Uterus (tissue), 4 donors: ENCODE measurements around the gene SATB2. TPM values are rescaled to one million over a fixed set of nuclear protein-coding genes. Genes with fewer than 3 reads are reported as not detected.

Experiments used
- DNase-seq, 2 donors: peaks; one replicate each; pipeline ENCODE4 v3.0.0-alpha.2; 2019 to 2020
- H3K27ac ChIP-seq, 2 donors: fragments of 200-600 bp; sonication (generic); 1 replicate in 1 of 2; 2 replicates in 1 of 2; pipeline ENCODE4 v1.5.1; 2016 to 2018
- H3K27me3 ChIP-seq, 2 donors: fragments of 200-600 bp; sonication (generic); one replicate each; pipeline ENCODE4 v1.5.1; 2018 to 2019; ENCODE audit warnings: control low read depth in 1 of 2
- H3K36me3 ChIP-seq, 2 donors: fragments of 200-600 bp; sonication (generic); one replicate each; pipeline ENCODE4 v1.5.1; 2019; ENCODE audit warnings: control low read depth in 1 of 2
- H3K4me1 ChIP-seq, 2 donors: fragments of 200-600 bp; sonication (generic); one replicate each; pipeline ENCODE4 v1.5.1; 2018 to 2019; ENCODE audit warnings: control low read depth in 1 of 2
- H3K4me3 ChIP-seq, 2 donors: fragments of 200-600 bp; sonication (generic); 1 replicate in 1 of 2; 2 replicates in 1 of 2; pipeline ENCODE4 v1.5.1; 2018 to 2019; ENCODE audit warnings: mild to moderate bottlenecking in 1 of 2
- H3K9me3 ChIP-seq, 2 donors: fragments of 200-600 bp; sonication (generic); one replicate each; pipeline ENCODE4 v1.5.1; 2019; ENCODE audit warnings: control low read depth in 1 of 2
- CTCF ChIP-seq, 4 experiments: fragments of 200-600 bp in 2 of 4; fragments of 450-650 bp in 2 of 4; sonication (generic) in 2 of 4; IDR thresholded peaks; one replicate each; pipeline ENCODE4 v1.5.1; 2016 to 2019; ENCODE audit warnings: antibody characterized with exemption in 4 of 4, mild to moderate bottlenecking in 2 of 4, moderate library complexity in 1 of 4
- POLR2A ChIP-seq, 2 donors: fragments of 450-650 bp; IDR thresholded peaks; one replicate each; pipeline ENCODE4 v1.6.1; 2016; ENCODE audit warnings: antibody characterized with exemption in 2 of 2, mild to moderate bottlenecking in 1 of 2, moderate library complexity in 1 of 2
- intact Hi-C: fragments of 100-400 bp; cut with DNase I; formaldehyde crosslinking; loops from one replicate; pipeline ENCODE4 v1.15.1; 2023; ENCODE audit warnings: low total_unique reads
- total RNA-seq, 4 donors: library from RNA; depleted of rRNA in 3 of 4; stranded (reverse); fragments of >200 nt in 3 of 4; gene quantifications; one replicate each; pipeline versions ENCODE4 v1.1.0 to v1.2.4, GENCODE V29; 2014 to 2023
- donor health status: DM: yes; HTN: yes; CAD: no.

SATB2 gene
- total RNA-seq, 4 donors from 2014 or later, result 1.0 to 8.8 (median 5.0) TPM

- no peaks in the 10 kb centered on the region for H3K36me3 ChIP-seq
- intact Hi-C loops, result no loop called here
- H3K9me3 ChIP-seq, result no peaks in the 10 kb centered on the region
- no peaks in the 10 kb centered on the region for H3K4me1 ChIP-seq
- no peak overlapping the region for H3K27ac ChIP-seq
- no peak overlapping the region for H3K4me3 ChIP-seq
- H3K27me3 ChIP-seq, result peaks cover 14 to 72% of the 10 kb centered on the region in 2 donors
- DNase-seq, result no peak
- no peak for TF ChIP-seq POLR2A (IDR thresholded peaks at IDR 0.05)
- TF ChIP-seq CTCF (IDR thresholded peaks at IDR 0.05), result no peak
Observed at GRCh38 chr2:199469514-199470360, 12.0 kb upstream of the SATB2 start.

DNA sequence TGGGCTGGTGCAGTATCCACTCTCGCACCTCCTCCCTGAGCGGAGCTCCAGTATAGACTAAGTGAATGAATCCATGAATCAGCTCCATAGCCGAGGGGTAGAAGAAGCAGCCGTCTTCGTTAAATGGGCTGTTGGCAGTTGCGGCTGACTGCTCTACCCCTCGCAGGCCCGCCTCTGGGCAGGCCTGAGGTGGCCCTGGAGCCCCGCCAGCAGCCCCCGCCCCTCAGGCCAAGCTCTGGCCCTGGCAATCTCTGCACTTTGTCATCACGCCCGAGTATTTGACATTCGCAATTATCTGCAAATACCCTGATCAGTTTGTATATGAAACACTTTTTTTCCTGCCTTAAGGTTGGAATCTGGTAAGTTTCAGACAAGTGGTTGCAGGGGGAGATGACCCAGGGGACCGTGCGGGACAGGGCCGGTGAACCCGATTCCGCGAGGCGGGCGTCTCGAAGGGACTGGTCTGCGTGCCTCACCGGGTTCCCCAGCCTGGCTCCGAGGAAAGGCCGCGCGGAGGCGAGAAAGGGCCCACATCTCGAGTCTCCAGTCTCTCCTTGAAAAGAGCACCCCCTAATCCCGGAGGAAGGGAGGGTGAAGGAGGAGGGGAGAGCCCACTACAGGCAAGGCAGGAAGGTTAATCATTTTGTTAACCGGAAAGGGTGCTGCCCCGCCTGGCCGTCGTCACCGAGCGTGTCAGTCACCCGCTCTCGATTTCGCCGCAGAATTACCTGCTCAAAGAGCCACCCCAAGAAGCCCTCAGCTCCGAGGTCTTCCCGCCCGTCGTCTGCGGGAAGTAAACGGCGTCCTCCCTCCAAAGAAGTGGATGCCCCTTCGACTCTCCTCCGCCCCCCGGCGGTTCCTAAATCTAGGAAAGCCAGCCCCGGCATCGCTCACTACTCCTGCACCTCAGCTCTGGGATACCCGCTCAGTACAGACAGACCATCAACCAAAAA lies 11.1 kb upstream of the SATB2 start:
- no peaks in the 10 kb centered on the region for H3K36me3 ChIP-seq
- no peak overlapping the region for H3K4me3 ChIP-seq
- H3K27me3 ChIP-seq, result peaks cover 23 to 81% of the 10 kb centered on the region in 2 donors
- peaks cover 0 to 3% of the 10 kb centered on the region in 2 donors for H3K4me1 ChIP-seq
- H3K9me3 ChIP-seq, result no peaks in the 10 kb centered on the region
- no peak for DNase-seq
- H3K27ac ChIP-seq, result no peak overlapping the region
- TF ChIP-seq CTCF (IDR thresholded peaks at IDR 0.05), result no peak
- TF ChIP-seq POLR2A (IDR thresholded peaks at IDR 0.05), result no peak
- intact Hi-C loops, result no loop called here

DNA sequence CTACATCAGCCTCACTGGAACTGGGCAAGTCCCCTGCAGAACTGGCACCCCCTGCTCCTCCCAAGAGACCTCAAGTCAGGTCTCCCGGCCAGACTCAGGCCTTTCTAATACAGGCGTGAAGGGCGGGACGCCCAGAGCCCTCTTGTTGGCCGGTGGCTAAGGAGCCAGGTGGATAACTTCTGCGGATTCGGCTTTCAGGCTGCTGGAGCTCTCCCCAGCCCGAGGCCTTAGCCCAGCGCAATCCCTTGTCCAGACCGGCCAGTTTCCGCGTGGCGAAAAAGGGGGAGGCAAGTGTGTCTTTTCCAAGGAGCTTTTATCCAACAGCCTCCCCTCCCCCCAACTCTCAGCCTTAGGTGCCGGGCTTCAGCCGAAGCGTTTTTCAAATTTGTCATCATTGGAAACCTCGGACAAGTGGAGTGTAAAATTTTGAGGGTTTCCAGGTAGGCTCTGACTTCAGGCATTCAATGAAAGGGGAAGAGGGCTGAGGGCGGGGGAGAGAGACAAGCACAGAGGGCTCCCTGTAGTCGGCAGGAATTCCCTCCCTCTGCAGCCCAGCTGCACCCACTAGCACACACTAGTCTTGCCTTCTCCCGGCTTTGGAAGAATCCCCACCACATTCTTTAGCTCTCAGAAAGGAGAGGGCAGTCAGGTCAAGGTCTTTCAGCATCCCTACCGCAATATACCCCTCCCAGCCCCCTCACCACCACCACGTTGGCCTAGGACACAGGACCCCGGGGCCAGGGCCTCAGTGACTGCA lies 9.5 kb upstream of the SATB2 start:
- intact Hi-C loops, result no loop called here
- no peak for DNase-seq
- H3K4me3 ChIP-seq, result no peak overlapping the region
- no peaks in the 10 kb centered on the region for H3K9me3 ChIP-seq
- H3K4me1 ChIP-seq, result peaks cover 0 to 6% of the 10 kb centered on the region in 2 donors
- peaks cover 34 to 91% of the 10 kb centered on the region in 2 donors for H3K27me3 ChIP-seq
- no peak for TF ChIP-seq POLR2A (IDR thresholded peaks at IDR 0.05)
- TF ChIP-seq CTCF (IDR thresholded peaks at IDR 0.05), result no peak
- H3K36me3 ChIP-seq, result no peaks in the 10 kb centered on the region
- H3K27ac ChIP-seq, result no peak overlapping the region

DNA sequence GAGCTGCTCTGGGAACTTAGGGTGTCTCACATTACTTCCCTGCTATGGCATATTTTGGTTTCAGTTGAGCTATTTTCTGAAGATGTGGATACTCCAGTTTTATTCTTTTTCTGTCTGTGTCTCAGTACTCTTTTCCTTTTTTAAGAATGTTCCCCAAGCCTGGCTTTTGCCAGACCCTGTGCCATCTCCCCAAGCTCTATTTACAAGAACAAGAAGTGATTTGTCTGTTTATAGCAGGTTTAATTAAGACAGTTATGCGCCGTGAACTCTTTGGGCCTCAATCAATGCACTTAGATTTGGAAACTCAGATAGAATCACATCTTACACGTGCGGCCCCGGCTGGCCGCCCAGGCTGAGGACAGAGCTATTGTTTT lies 8.9 kb upstream of the SATB2 start:
- intact Hi-C loops, result no loop called here
- peaks cover 40 to 91% of the 10 kb centered on the region in 2 donors for H3K27me3 ChIP-seq
- TF ChIP-seq CTCF (IDR thresholded peaks at IDR 0.05) (no peak), POLR2A (IDR thresholded peaks at IDR 0.05) (no peak)
- H3K9me3 ChIP-seq, result no peaks in the 10 kb centered on the region
- no peaks in the 10 kb centered on the region for H3K36me3 ChIP-seq
- no peak overlapping the region for H3K4me3 ChIP-seq
- peaks cover 0 to 6% of the 10 kb centered on the region in 2 donors for H3K4me1 ChIP-seq
- H3K27ac ChIP-seq, result no peak overlapping the region
- no peak for DNase-seq
